GM03348 (cell line): ENCODE results near the gene JUN.

Experiments
- DNase-seq: peaks from one replicate; pipeline ENCODE4 v3.0.0; 2012; ENCODE audit warnings: low spot score

The JUN gene

DNA sequence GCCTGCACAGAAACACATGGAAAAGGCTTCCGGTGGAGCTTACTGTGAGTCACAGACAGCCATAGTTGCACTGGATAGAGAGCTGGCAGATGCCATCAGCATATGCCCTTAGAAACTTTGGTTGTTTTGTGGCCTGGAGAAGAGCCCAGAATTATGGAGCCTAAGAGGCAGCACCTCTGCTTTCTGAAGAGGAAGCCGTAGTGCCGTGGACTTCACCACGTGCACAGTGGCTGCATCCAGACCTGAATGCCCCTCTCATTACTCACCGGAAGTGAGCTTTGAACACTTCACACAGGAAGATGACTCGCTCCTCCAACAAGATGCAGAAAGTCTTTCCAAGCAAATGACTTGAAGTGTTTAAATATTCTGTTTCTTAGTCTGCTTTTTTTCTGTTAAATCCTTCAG, 28.4 kb downstream of the JUN start:
- peak; percentile 89 for DNase-seq

DNA sequence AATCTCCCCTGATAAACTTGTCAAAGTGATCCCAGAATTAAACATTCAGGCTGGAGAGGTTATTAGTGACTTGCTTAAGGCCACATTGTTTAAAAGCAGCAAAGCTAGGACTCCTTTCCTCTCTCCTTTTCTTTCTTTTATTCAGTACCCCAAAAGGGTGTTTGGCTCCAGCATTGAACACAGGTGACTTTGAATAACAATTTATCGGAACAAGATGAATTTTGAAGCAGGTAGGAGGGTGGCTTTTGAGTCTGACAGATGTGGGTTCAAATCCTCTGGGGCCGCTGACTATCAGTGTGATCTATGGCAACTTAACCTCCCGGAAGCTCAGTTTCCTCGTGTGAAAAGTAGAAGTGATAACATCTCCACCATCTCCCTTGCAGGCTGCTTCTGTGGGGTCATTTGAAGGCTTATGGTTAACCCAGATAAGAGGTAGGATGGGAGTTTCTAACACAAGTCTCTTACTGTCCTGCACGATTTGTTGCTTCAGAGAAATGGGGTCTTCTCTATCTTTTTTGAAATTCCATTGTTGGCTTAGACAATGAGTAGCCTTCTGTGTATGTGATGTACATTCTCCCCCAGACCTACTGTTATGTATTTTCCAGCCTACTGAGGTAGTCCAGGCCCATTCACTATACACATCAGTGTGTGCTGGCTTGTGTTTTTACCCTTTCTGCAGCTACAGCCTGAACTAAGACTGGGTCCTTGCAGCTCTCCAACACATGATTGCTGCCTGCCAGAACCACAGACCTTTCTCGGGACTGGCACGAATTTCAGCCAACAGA, 29.0 kb downstream of the JUN start:
- DNase-seq = no peak

DNA sequence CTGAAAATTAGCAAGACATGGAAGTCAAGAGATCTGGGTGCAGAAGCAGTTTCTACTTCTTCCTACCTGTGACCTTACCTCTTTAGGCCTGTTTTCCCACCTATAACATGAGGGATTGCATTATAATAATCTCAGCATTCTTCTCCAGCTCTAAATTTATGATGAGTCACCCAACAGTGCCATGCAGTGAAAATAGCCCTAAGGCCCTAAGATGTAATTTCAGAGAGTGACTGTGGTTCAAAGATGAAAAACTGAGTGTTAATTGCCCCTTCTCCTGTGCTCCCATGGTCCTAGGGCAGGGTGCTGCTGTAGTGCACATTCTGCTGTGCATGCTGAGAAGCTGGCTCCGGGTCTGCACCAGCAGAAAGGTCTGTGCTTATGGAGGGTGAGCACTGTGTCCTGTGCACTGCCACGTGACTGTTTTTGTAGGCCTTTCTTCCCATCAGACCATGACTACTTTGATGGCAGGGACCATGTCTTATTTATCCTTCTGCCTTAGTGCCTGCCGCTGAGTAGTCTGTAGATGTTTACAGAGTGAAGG, 29.7 kb downstream of the JUN start:
- DNase-seq = no peak

- DNase-seq = no peak
These were observed 30.4 kb downstream of the JUN start for GRCh38 chr1:58753431-58753866.

DNA sequence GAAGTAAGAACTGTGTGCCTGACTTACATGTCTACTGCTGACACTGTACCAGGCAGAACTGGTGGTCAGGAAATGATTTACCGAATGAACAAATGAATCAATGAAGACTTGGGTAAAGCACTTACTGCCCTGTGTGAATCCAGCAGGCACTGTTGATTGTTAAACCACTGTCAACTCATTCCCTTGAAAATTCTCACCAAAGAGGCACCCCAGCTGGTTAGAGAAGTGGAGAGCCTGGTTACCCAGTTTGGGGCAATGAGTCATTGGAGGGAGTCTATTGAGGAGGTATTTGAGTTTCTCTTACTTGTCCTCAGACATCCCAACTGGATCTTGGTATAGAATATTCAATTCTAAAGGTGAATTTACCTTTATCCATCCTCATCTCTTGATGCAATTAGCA, 34.2 kb downstream of the JUN start:
- DNase-seq = no peak

DNA sequence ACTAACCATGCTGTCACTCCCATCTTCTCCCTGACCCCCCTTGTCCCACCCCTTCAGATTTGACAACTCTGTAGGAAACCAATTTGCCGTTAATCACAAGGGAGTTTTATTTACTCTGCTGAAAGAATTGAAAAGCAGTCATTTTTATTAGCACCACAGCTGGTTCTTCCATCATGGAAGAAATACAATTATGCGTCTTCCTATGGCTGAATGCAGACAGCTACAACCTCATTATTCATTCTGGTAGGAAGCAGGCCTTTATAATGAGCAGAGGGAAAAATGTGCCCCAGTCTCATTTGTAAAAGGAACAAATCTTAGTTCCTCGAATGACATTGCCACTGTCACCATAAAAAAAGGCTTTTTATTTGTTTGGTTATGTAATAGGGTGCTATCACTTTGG, 35.2 kb downstream of the JUN start:
- no peak for DNase-seq

GRCh38 chr1:58746757-58747156, 37.1 kb downstream of the JUN start:
- no peak for DNase-seq

- no peak for DNase-seq
These were observed 37.7 kb downstream of the JUN start for GRCh38 chr1:58746182-58746581.

DNA sequence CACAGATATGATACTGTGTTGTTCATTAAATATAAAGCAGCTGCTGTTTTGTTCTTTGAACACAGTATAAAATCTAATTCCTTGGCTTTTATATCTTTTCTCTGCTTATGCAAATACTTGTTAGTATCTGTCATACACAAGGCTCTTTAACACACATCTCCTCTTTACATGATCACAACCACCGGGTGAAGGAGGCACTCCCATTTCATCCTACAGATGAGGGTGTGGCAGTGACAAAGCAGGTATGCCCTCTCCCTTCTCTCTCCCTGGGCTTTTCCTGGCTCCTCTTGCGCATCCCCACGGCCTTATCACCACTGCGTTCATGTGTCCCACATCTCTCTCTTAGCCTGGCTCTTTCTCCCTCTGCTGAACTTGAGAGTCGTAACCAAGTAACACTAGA, 38.2 kb downstream of the JUN start:
- DNase-seq = no peak

GRCh38 chr1:58745117-58745516, 38.7 kb downstream of the JUN start:
- DNase-seq = no peak

GRCh38 chr1:58741678-58742553, 41.9 kb downstream of the JUN start:
- DNase-seq = no peak

DNA sequence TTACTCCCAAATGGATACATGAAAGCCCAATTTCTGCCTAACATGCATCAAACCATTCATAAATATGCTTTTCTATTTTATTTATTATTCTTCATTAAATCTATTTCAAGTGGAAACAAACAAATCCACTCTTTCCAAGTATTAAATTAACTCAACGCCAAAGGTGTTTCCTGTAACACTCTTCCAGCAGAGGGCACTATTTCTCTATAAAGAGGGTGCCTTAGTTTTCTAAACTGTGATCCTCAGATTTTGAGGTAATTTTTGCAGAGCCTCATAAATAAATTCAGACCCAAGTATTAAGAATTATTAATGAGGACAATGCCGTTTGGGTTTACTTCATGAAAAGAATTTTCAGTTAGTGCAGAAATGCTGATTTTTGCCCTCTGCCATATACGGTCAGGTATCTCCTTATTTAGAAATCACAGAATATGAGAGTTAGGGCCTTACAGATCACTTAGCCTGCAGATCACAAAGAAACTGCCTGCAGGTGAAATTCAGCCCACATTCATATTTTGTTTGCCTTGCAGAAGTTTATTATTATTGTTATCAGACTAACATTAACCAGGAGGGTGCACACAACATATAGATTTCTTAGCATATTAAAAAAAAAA, 43.9 kb downstream of the JUN start:
- peak; percentile 66 for DNase-seq

DNA sequence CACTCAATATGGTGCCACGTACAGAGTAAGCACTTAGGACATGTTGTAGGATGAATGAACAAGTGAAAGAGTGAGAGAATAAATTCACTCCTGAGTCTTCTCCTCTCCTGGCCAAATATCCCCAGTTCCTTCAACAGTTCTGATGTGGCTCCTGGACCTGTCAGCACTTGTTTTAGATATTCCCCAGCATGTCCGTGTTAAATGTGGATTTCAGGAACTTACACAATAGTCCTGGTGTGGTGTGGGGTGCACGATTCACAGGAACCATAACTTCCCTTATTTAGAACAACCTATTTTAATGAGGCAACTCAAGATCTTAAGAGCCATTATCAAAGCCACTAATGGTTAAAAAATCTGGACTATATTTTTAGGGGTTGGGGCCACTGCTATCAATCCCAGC, 45.0 kb downstream of the JUN start:
- no peak for DNase-seq

GRCh38 chr1:58735586-58735985, 48.3 kb downstream of the JUN start:
- no peak for DNase-seq

GRCh38 chr1:58734630-58735029, 49.2 kb downstream of the JUN start:
- DNase-seq = no peak

DNA sequence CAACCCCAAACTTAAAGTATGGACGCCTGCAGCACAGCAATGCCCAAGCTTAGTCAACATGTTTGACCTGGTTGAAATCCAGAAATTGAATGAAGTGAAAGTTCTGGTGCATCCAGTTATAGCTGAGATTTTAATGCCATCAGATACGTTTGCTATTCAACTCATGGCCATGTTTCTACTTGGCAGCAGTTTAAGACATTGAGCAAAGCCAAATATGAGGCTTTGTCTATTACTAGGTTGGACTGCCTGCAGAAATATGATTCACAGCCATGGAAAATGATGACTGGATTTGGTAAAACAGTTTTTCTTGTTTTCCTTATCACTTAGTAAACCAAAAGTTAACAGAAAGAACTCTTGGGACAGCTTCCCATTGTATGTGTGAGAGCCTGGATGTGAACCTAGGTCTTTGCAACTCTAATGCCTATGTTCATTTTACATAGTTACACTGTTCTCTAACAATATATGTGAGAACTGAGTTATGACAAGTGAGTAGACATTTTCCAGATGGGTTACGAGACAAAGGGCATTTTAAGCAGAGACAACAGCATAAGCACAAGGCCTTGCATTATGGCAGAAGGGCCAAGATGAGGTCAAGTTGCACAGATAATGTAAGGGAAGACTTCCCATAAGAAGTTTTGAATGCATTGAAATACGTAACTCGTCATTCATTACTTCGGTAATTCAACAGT, 51.6 kb downstream of the JUN start:
- DNase-seq = peak; percentile 22
